Esophagus muscularis mucosa (tissue), 4 donors: ENCODE results near the gene PTPRE. TPM values are rescaled to one million over a fixed set of nuclear protein-coding genes. Genes with fewer than 3 reads are reported as not detected.

Source experiments
- DNase-seq: peaks from one replicate; pipeline ENCODE4 v3.0.0-alpha.2; 2017; ENCODE audit errors: extremely low spot score
- H3K27ac ChIP-seq, 4 donors: fragments of 200-600 bp; sonication (generic); replicated peaks in 1 of 4; 1 replicate in 3 of 4; 2 replicates in 1 of 4; pipeline ENCODE4 v1.5.1; 2016 to 2019; ENCODE audit warnings: mild to moderate bottlenecking in 1 of 4
- H3K27me3 ChIP-seq, 4 donors: fragments of 200-600 bp; sonication (generic); one replicate each; pipeline versions ENCODE4 v1.5.1 to v1.6.0; 2016 to 2019
- H3K36me3 ChIP-seq, 4 donors: fragments of 200-600 bp; sonication (generic); one replicate each; pipeline ENCODE4 v1.5.1; 2016 to 2019
- H3K4me1 ChIP-seq, 4 donors: fragments of 200-600 bp; sonication (generic); one replicate each; pipeline ENCODE4 v1.5.1; 2016 to 2019
- H3K4me3 ChIP-seq, 4 donors: fragments of 200-600 bp; sonication (generic); 1 replicate in 2 of 4; 2 replicates in 2 of 4; pipeline ENCODE4 v1.5.1; 2016 to 2019; ENCODE audit warnings: mild to moderate bottlenecking in 4 of 4, moderate library complexity in 1 of 4
- H3K9me3 ChIP-seq, 4 donors: fragments of 200-600 bp; sonication (generic); 1 replicate in 3 of 4; 2 replicates in 1 of 4; pipeline ENCODE4 v1.5.1; 2016 to 2019
- CTCF ChIP-seq, 3 experiments: fragments of 200-600 bp in 2 of 3; fragments of 450-650 bp in 1 of 3; sonication (generic) in 2 of 3; IDR thresholded peaks; one replicate each; pipeline ENCODE4 v1.5.1; 2017 to 2019; ENCODE audit warnings: antibody characterized with exemption in 3 of 3, mild to moderate bottlenecking in 2 of 3, moderate library complexity in 1 of 3
- EP300 ChIP-seq: sonication (generic); formaldehyde crosslinking; IDR thresholded peaks from one replicate; pipeline ENCODE4 v1.6.1; 2017; ENCODE audit warnings: antibody characterized with exemption
- POLR2A ChIP-seq: fragments of 450-650 bp; IDR thresholded peaks from one replicate; pipeline ENCODE4 v1.6.1; 2017; ENCODE audit warnings: antibody characterized with exemption, moderate library complexity, mild to moderate bottlenecking, low read depth
- POLR2AphosphoS5 ChIP-seq, 2 donors: sonication (generic); formaldehyde crosslinking; IDR thresholded peaks; one replicate each; pipeline ENCODE4 v1.6.1; 2017; ENCODE audit warnings: antibody characterized with exemption in 2 of 2
- WGBS: methylation state at CpG from one replicate; pipeline ENCODE4 v1.1.5; 2018; 5-methylcytosine and 5-hydroxymethylcytosine counted together
- intact Hi-C: fragments of 100-400 bp; cut with DNase I; formaldehyde crosslinking; loops from one replicate; pipeline ENCODE4 v1.15.1; 2023
- total RNA-seq, 4 donors: library from RNA; depleted of rRNA; stranded (reverse); fragments of >200 nt; gene quantifications; one replicate each; pipeline versions ENCODE4 v1.1.0 to v1.2.1, GENCODE V29; 2016

PTPRE gene
- total RNA-seq, 4 donors from 2014 or later, result 8.7 to 22.4 (median 13.3) TPM

GRCh38 chr10:128049226-128050120 is 142.6 kb downstream of the PTPRE start:
- 83% methylated on average over 15 of the region's 23 CpGs for WGBS
- Histone ChIP-seq H3K36me3 (peaks cover 0 to 33% (median 3%) of the 10 kb centered on the region in 4 donors), H3K4me3 (peak overlapping the region; percentile 29 to 46 (median 32)), H3K27me3 (no peaks in the 10 kb centered on the region), H3K27ac (peak overlapping the region; percentile 37 to 71 (median 52)), H3K9me3 (no peaks in the 10 kb centered on the region), H3K4me1 (peaks cover 24 to 27% (median 26%) of the 10 kb centered on the region in 4 donors)
- no peak for DNase-seq
- intact Hi-C loops, result no loop called here
- TF ChIP-seq CTCF (IDR thresholded peaks at IDR 0.05) (no peak), POLR2AphosphoS5 (IDR thresholded peaks at IDR 0.05) (peak in 1 of 2 donors; percentile 23)

- Histone ChIP-seq H3K27me3 (no peaks in the 10 kb centered on the region), H3K4me1 (peaks cover 24 to 27% (median 26%) of the 10 kb centered on the region in 4 donors), H3K4me3 (no peak overlapping the region), H3K36me3 (peaks cover 0 to 40% (median 6%) of the 10 kb centered on the region in 4 donors), H3K27ac (peak overlapping the region in 1 of 4 donors; percentile 37), H3K9me3 (no peaks in the 10 kb centered on the region)
- intact Hi-C loops, result no loop called here
- no peak for DNase-seq
- TF ChIP-seq EP300, result no peak
- TF ChIP-seq POLR2AphosphoS5 (IDR thresholded peaks at IDR 0.05), result no peak
- TF ChIP-seq CTCF (IDR thresholded peaks at IDR 0.05), result no peak
- 71% methylated on average over 1 of the region's 1 CpG for WGBS
Observed at GRCh38 chr10:128050121-128050516, 143.2 kb downstream of the PTPRE start.

- no peak for DNase-seq
- Histone ChIP-seq H3K4me3 (no peak overlapping the region), H3K9me3 (no peaks in the 10 kb centered on the region), H3K36me3 (peaks cover 0 to 48% (median 10%) of the 10 kb centered on the region in 4 donors), H3K27me3 (no peaks in the 10 kb centered on the region), H3K4me1 (peaks cover 24 to 27% (median 26%) of the 10 kb centered on the region in 4 donors), H3K27ac (peak overlapping the region; percentile 25 to 42 (median 36))
- TF ChIP-seq POLR2A (no peak), POLR2AphosphoS5 (IDR thresholded peaks at IDR 0.05) (peak in 1 of 2 donors; percentile 36)
- intact Hi-C loops, result no loop called here
Observed at GRCh38 chr10:128050936-128051335, 144.0 kb downstream of the PTPRE start.

GRCh38 chr10:128051548-128051947 is 144.6 kb downstream of the PTPRE start:
- Histone ChIP-seq H3K27me3 (no peaks in the 10 kb centered on the region), H3K36me3 (peaks cover 0 to 53% (median 13%) of the 10 kb centered on the region in 4 donors), H3K9me3 (no peaks in the 10 kb centered on the region), H3K27ac (peak overlapping the region in 3 of 4 donors; percentile 25 to 42 (median 41)), H3K4me1 (peaks cover 22 to 25% (median 23%) of the 10 kb centered on the region in 4 donors), H3K4me3 (no peak overlapping the region)
- intact Hi-C loops, result no loop called here
- WGBS, result 93% methylated on average over 5 of the region's 5 CpGs
- TF ChIP-seq CTCF (IDR thresholded peaks at IDR 0.05) (no peak), POLR2AphosphoS5 (IDR thresholded peaks at IDR 0.05) (no peak), POLR2A (no peak), EP300 (no peak)
- no peak for DNase-seq

GRCh38 chr10:128052696-128053095 is 145.8 kb downstream of the PTPRE start:
- intact Hi-C loops, result no loop called here
- DNase-seq, result no peak

More at GRCh38 chr10:128052696-128053095, 145.8 kb downstream of the PTPRE start:
- Histone ChIP-seq H3K9me3 (no peaks in the 10 kb centered on the region), H3K4me3 (no peak overlapping the region), H3K27ac (no peak overlapping the region), H3K36me3 (peaks cover 0 to 63% (median 15%) of the 10 kb centered on the region in 4 donors), H3K27me3 (no peaks in the 10 kb centered on the region), H3K4me1 (peaks cover 11 to 15% (median 12%) of the 10 kb centered on the region in 4 donors)
- 92% methylated on average over 4 of the region's 7 CpGs for WGBS
- TF ChIP-seq EP300 (no peak), POLR2A (no peak), CTCF (IDR thresholded peaks at IDR 0.05) (no peak), POLR2AphosphoS5 (IDR thresholded peaks at IDR 0.05) (no peak)
